OCI-LY1 (cell line): Measurements from ENCODE around the gene LRP5.

Source experiments
- EZH2 ChIP-seq: fragments of 200-600 bp; sonication (generic), shearing (Covaris generic); IDR thresholded peaks from 2 replicates; pipeline ENCODE4 v1.8.0; 2017; ENCODE audit warnings: borderline replicate concordance, mixed run types, mild to moderate bottlenecking, antibody characterized with exemption, low read length, moderate library complexity, mixed read lengths
- TF ChIP-seq, protein P1 (sequence below): fragments of 200-600 bp; sonication (generic), shearing (Covaris generic); IDR thresholded peaks from 2 replicates; pipeline ENCODE4 v1.5.1; 2017; ENCODE audit warnings: mild to moderate bottlenecking, antibody characterized with exemption, low read length, moderate library complexity, mixed read lengths

DNA sequence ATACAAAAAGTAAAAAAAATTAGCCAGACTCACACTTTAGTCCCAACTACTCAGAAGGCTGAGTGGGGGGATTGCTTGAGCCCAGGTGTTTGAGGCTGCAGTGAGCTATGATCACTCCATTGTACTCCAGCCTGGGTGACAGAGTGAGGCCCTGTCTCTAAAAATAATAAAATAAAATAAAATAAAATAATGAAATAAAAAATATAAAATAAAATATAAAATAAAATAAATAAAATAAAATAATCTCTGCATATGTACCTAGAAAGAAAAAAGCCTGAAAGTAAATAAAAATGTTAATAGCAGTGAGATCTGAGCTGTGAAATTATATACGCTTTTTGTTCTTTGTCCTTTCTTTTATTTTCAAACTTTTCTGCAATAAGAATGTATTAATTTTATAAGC is 17.1 kb upstream of the LRP5 start:
- TF ChIP-seq, protein P1, sequence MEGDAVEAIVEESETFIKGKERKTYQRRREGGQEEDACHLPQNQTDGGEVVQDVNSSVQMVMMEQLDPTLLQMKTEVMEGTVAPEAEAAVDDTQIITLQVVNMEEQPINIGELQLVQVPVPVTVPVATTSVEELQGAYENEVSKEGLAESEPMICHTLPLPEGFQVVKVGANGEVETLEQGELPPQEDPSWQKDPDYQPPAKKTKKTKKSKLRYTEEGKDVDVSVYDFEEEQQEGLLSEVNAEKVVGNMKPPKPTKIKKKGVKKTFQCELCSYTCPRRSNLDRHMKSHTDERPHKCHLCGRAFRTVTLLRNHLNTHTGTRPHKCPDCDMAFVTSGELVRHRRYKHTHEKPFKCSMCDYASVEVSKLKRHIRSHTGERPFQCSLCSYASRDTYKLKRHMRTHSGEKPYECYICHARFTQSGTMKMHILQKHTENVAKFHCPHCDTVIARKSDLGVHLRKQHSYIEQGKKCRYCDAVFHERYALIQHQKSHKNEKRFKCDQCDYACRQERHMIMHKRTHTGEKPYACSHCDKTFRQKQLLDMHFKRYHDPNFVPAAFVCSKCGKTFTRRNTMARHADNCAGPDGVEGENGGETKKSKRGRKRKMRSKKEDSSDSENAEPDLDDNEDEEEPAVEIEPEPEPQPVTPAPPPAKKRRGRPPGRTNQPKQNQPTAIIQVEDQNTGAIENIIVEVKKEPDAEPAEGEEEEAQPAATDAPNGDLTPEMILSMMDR, result no peak
- no peak for TF ChIP-seq EZH2
